ENCODE measurements around the gene NHLRC1.
A peak's percentile ranks its signal among the peaks of the same experiment; 100 is the strongest.

NHLRC1 gene

DNA sequence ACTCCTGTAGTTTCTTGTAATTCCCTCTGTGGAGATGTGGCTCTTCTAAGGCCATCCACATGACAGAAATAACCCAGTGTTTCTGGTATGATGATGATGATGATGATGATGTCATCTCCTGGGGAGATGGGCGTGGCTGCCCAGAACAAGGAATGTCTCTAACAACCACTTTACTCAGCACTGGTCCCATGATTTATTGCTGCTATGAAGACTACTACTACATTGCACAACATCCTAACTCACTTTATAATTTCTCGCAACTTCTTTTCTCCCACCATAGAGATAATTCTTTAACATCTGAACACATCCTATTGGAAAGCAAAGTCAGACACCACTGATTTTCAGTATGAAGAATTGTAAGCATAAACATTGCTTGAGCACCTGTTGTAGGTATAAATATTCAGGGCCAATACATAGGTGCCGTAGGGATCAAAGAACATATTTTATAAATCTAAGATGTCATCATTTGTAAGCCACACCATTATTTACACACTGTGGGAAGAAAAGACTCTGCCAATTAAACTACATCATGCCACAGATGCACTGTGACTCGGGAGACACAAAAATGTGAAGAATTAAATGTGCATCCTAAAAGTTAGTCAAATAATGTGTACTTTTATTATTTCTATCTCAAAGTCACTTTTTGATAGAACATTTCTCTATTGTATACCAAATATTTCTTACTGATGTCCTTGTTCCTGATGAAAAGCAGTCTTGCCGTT is 26.0 kb upstream of the NHLRC1 start:
- DNase-seq (ENCODE audit: extremely low spot score): no peak
- ChIA-PET CTCF (no interaction called here), POLR2A (no interaction called here)
- TF ChIP-seq ELF4 (IDR thresholded peaks at IDR 0.05): no peak
- TF ChIP-seq PKNOX1 (IDR thresholded peaks at IDR 0.05): peak; percentile 82

- no peak for TF ChIP-seq SUZ12 (IDR thresholded peaks at IDR 0.05)
- TF ChIP-seq SP1 (IDR thresholded peaks at IDR 0.05): no peak
- no peak for TF ChIP-seq L3MBTL2 (conservative IDR thresholded peaks at IDR 0.05)
- no peak for TF ChIP-seq LEF1 (IDR thresholded peaks at IDR 0.05; ENCODE audit: borderline replicate concordance)
- no peak for TF ChIP-seq FOXK2 (IDR thresholded peaks at IDR 0.05)
- TF ChIP-seq FOXM1 (IDR thresholded peaks at IDR 0.05; ENCODE audit: borderline replicate concordance): no peak
- TF ChIP-seq TARDBP (IDR thresholded peaks at IDR 0.05): no peak
- no peak for TF ChIP-seq ARNT (IDR thresholded peaks at IDR 0.05)
- TF ChIP-seq ZNF384 (IDR thresholded peaks at IDR 0.05): no peak
- no peak for TF ChIP-seq BHLHE40 (IDR thresholded peaks at IDR 0.05; ENCODE audit: borderline replicate concordance)
- TF ChIP-seq FOXA1 (IDR thresholded peaks at IDR 0.05): no peak
- no peak for TF ChIP-seq PKNOX1 (IDR thresholded peaks at IDR 0.05)
- TF ChIP-seq HDGF (IDR thresholded peaks at IDR 0.05; ENCODE audit: borderline replicate concordance): no peak
- TF ChIP-seq CTBP1 (IDR thresholded peaks at IDR 0.05; ENCODE audit: borderline replicate concordance): no peak
- ChIA-PET POLR2A (no interaction called here), CTCF (no interaction called here)
- no peak for DNase-seq (ENCODE audit: extremely low spot score)
Observed at GRCh38 chr6:18147616-18148015, 25.1 kb upstream of the NHLRC1 start.

DNA sequence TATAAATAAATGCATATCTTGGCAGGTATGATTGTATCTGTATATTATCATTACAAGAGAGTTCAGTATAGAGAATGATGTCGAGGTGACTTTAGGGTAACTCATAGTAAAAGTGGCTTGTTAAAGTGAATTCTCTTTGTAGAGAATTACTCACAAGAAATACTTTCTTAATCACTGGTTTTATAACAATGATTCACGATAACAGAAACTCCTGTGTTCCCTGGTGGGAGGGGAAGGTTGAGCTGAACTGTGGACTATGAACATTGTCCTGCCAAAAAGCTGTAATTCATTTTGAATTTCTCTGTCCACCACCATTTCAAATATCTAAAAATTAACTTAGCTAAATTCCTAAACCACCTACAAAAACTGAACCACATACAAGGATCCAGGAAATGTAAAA is 24.7 kb upstream of the NHLRC1 start:
- POLR2A ChIA-PET: no interaction called here
- no peak for TF ChIP-seq NFRKB (IDR thresholded peaks at IDR 0.05)
- no peak for TF ChIP-seq SUZ12 (IDR thresholded peaks at IDR 0.05)
- TF ChIP-seq HDGF (IDR thresholded peaks at IDR 0.05; ENCODE audit: borderline replicate concordance): no peak
- TF ChIP-seq CTBP1 (IDR thresholded peaks at IDR 0.05; ENCODE audit: borderline replicate concordance): no peak
- TF ChIP-seq FOXK2 (IDR thresholded peaks at IDR 0.05): no peak
- no peak for TF ChIP-seq ARNT (IDR thresholded peaks at IDR 0.05)
- no peak for TF ChIP-seq BHLHE40 (IDR thresholded peaks at IDR 0.05; ENCODE audit: borderline replicate concordance)
- no peak for TF ChIP-seq ELF4 (IDR thresholded peaks at IDR 0.05)
- CTCF ChIA-PET: no interaction called here
- DNase-seq (ENCODE audit: extremely low spot score): no peak

GRCh38 chr6:18142591-18142861 is 20.0 kb upstream of the NHLRC1 start:
- TF ChIP-seq FOXM1 (IDR thresholded peaks at IDR 0.05; ENCODE audit: borderline replicate concordance): no peak
- TF ChIP-seq LEF1 (IDR thresholded peaks at IDR 0.05; ENCODE audit: borderline replicate concordance): no peak
- no peak for TF ChIP-seq FOXA1 (IDR thresholded peaks at IDR 0.05)
- no peak for TF ChIP-seq TARDBP (IDR thresholded peaks at IDR 0.05)
- no peak for TF ChIP-seq L3MBTL2 (conservative IDR thresholded peaks at IDR 0.05)
- no peak for TF ChIP-seq CTBP1 (IDR thresholded peaks at IDR 0.05; ENCODE audit: borderline replicate concordance)
- no peak for TF ChIP-seq SUZ12 (IDR thresholded peaks at IDR 0.05)
- no peak for TF ChIP-seq SP1 (IDR thresholded peaks at IDR 0.05)
- no peak for TF ChIP-seq HDGF (IDR thresholded peaks at IDR 0.05; ENCODE audit: borderline replicate concordance)
- no peak for TF ChIP-seq PKNOX1 (IDR thresholded peaks at IDR 0.05)
- no peak for TF ChIP-seq ARNT (IDR thresholded peaks at IDR 0.05)
- no peak for TF ChIP-seq NFRKB (IDR thresholded peaks at IDR 0.05)
- no peak for TF ChIP-seq ZNF384 (IDR thresholded peaks at IDR 0.05)
- no peak for TF ChIP-seq FOXK2 (IDR thresholded peaks at IDR 0.05)
- no peak for TF ChIP-seq ELF4 (IDR thresholded peaks at IDR 0.05)
- POLR2A ChIA-PET: no interaction called here
- CTCF ChIA-PET: no interaction called here
- DNase-seq (ENCODE audit: extremely low spot score): no peak

- ChIA-PET POLR2A (no interaction called here), CTCF (no interaction called here)
- DNase-seq (ENCODE audit: extremely low spot score): no peak
- TF ChIP-seq SP1 (IDR thresholded peaks at IDR 0.05) (no peak), NFRKB (IDR thresholded peaks at IDR 0.05) (no peak), PKNOX1 (IDR thresholded peaks at IDR 0.05) (no peak), CTBP1 (IDR thresholded peaks at IDR 0.05; ENCODE audit: borderline replicate concordance) (no peak), ARNT (IDR thresholded peaks at IDR 0.05) (no peak), TARDBP (IDR thresholded peaks at IDR 0.05) (no peak), ZNF384 (IDR thresholded peaks at IDR 0.05) (no peak), L3MBTL2 (conservative IDR thresholded peaks at IDR 0.05) (no peak), FOXM1 (IDR thresholded peaks at IDR 0.05; ENCODE audit: borderline replicate concordance) (no peak), ELF4 (IDR thresholded peaks at IDR 0.05) (no peak), FOXA1 (IDR thresholded peaks at IDR 0.05) (no peak)
Observed at GRCh38 chr6:18141805-18142590, 19.5 kb upstream of the NHLRC1 start.

Measured in HEK293T (cell line).